GM12801 (cell line): ENCODE results near the gene POLR3F.

Experiments
- TF ChIP-seq, protein P1 (sequence below): IDR thresholded peaks from one replicate; pipeline ENCODE4 v1.5.1; 2011; ENCODE audit warnings: control low read depth; ENCODE audit not compliant: insufficient read length; ENCODE audit errors: extremely low read depth

The POLR3F gene

DNA sequence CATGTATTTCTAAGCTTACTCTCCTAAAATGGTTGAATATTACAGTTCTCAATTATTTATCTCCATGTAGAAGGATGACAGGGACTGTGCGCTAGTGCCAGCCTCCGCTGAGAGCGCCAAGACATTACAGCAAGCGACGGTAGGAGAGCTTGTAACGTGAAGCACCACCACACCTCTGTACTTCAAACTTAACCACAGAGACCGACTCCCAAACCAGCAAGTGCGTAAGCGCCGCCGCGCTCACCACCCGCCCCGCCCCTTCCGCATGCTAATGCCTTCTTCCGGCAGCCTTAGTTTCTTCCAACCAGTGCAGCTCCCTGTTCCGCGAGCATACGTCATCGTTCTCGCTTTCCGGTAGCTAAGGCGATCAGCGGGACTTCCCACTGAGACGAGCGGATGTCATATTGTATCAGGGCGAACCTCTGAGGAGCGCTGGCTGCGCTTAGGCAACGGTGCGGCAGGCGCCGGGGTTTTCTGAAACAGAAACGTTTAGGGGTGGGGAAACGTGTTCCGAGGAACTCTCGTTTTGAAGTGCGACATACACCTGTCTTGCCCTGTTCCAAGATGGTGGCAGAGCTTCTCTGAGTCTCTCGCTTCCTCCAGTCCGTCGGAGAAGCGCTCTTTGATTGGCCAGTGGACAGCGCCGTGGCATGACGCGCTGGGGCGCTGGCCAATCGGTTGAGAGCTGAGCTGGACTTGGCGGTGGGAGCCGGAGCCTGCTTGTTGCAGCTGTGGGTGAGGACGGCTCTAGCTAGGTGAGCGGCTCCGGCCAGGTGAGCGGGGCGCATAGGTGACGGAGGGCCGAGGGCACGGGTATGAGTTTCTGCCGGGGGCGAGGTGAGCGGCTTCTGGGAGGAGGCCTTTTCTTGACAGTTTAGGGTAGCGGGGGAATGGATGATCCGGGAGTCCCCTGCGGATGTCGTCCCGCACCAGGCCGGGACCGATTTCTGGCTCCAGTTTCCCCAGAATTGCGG lies 40.3 kb downstream of the POLR3F start, which contains the start of gene SEC23B:
TSS of gene SEC23B (plus strand) at position 723 of the 974 bp plus-strand sequence. CDS start 2,896 bp downstream, outside the sequence.
- TF ChIP-seq, protein P1, sequence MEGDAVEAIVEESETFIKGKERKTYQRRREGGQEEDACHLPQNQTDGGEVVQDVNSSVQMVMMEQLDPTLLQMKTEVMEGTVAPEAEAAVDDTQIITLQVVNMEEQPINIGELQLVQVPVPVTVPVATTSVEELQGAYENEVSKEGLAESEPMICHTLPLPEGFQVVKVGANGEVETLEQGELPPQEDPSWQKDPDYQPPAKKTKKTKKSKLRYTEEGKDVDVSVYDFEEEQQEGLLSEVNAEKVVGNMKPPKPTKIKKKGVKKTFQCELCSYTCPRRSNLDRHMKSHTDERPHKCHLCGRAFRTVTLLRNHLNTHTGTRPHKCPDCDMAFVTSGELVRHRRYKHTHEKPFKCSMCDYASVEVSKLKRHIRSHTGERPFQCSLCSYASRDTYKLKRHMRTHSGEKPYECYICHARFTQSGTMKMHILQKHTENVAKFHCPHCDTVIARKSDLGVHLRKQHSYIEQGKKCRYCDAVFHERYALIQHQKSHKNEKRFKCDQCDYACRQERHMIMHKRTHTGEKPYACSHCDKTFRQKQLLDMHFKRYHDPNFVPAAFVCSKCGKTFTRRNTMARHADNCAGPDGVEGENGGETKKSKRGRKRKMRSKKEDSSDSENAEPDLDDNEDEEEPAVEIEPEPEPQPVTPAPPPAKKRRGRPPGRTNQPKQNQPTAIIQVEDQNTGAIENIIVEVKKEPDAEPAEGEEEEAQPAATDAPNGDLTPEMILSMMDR: no peak

DNA sequence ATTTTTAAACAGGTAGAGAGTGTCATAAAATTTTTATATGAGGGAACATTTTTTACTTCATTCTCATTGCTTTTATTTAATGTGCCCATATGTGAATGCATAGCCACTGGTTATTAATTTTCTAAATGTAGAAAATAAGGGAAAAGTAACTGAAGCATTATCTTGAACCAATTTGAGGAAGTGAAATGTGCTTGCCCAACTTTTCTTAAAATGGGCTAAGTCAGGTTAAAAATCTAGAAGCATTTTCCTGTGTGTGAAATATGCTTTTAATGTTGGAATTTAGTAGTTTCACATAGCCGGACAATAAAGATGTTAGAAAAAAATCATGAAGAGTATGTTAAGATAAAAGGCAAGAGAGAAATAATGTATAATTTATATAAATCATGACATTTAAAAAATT lies 44.4 kb downstream of the POLR3F start:
- TF ChIP-seq, protein P1: no peak

DNA sequence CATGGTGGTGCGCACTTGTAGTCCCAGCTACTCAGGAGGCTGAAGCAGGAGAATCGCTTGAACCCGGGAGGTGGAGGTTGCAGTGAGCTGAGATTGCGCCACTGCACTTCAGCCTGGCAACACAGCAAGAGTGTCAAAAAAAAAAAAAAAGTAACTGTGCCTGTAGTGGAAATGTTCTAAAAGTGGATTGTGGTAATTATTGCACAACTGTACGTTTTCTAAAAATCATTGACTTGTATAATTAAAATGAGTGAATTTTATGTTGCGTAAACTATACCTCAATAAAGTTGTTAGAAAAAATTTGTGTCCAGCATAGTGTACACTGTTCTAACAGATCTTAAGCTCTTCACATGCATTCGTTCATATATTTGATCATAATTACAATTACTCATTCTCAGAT lies 46.0 kb downstream of the POLR3F start:
- TF ChIP-seq, protein P1: no peak

DNA sequence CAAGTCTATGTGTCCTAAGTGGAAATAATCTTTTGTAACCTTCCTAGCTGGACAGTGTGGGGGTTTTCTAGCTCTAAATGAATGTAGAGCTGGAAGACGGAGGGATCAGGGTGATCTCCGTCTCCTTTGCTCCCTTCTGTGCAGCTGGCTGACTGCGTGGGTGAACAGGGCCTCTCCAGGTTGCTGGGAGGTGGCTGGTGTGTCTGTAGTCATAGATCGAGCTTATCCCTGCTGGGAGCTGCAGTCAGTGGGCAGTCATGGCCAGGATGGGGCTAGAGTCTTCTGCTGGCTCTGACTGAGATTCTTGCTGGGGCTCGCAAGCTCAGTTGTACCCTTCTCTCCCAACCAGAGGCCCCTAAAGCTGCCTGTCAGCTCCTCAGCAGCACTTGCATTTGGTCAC lies 46.9 kb downstream of the POLR3F start:
- TF ChIP-seq, protein P1: no peak

DNA sequence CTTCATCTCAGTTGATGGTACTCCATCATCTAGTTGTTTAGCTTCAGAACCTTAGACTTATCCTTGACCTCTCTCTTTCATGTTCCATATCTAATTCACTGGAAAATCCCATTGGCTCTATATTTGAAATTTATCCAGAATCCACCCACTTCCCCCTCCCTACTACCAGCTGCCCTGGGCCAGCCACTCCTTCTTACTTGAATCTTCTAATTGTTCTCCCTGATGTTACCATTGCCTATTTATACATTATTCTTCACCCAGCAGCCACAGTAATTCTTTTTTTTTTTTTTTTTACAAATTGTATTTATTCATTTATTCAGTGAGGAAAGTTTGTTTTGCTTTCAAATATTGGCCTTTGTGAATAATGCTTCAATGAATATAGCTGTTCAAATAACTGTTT lies 48.8 kb downstream of the POLR3F start:
- TF ChIP-seq, protein P1: no peak

DNA sequence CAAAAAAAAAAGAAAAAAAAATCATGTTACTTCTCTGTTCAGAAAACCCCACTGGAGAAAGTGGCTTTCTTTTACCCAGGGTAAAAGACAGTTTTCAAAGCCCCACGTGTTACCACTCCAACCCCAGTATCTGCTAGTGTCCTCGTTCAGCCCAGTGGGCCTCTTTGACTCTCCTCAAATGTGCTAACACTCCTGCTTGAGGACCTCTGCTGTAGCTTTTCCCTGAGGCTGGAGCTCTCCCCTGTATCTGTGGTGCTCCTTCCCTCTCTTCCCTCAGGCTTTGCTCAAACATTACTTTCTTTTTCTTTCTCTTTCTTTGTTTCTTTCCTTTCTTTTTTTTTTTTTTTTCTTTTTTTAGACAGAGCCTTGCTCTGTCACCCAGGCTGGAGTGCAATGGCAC lies 55.9 kb downstream of the POLR3F start:
- TF ChIP-seq, protein P1: no peak

DNA sequence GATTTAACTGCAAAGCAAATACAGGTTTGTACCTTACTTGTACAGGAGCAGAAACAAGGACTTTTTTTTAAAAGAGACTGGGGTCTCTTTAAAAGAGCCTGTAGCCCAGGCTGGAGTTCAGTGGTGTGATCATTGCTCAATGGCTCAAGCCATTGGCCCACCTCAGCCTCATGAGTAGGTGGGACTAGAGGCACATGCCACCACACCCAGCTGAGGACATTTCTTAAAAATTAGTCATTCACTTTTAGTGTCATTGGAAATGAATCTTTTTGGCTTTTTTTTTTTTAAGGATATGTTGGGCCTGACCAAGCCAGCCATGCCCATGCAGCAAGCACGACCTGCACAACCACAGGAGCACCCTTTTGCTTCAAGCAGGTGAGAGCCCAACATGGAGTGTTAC lies 57.5 kb downstream of the POLR3F start:
- TF ChIP-seq, protein P1: no peak
